Measurements from ENCODE around the gene RHBDL1.

The RHBDL1 gene

DNA sequence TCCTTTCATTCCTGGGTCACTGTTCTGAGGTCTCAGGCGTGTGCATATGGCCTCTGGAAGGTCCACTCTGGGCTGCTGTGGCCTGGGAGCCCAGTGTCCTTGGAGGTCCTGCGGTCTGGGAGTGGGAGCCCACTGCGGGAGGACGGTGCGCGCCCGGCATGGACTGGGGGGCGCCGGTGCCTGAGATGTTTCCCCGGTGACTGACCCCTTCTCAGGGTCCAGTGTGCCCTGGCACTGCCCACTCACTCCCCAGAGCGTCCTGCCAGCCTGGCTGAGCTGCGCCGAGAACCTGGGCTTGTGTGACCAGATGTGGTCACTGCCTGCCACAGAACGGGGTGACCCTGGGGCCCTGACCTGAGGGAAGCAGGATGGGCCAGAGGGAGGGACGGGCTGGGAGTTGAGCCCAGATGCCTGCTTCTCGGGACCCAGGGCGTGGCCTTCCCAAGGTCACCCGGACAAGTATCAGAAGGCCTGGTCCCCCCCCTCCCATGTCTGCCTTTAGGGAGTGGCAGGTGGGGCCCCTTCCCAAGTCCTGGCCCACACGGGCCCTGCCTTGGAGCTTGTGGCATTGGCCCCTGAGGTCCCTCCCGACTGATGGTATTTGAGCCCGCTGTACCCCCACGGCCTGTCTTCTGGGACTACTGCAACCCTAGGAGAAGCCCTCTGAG lies 1.1 kb upstream of the RHBDL1 start:
- Histone ChIP-seq H2AFZ (ENCODE audit: low read length) (no peak overlapping the region), H3K9me3 (ENCODE audit: insufficient read depth, low read depth, low read length) (no peaks in the 10 kb centered on the region), H3K9ac (ENCODE audit: low read depth, low read length, poor library complexity, severe bottlenecking) (no peak overlapping the region), H3K4me1 (ENCODE audit: insufficient read depth, low read length, poor library complexity, severe bottlenecking) (peaks cover 2% of the 10 kb centered on the region), H3K36me3 (ENCODE audit: insufficient read depth, low read length) (no peaks in the 10 kb centered on the region), H3K79me2 (ENCODE audit: insufficient read depth, low read length) (peaks cover 3% of the 10 kb centered on the region; the same call in 1 of the 2 replicates), H3K27me3 (ENCODE audit: insufficient read depth, low read length, poor library complexity, severe bottlenecking) (no peaks in the 10 kb centered on the region), H4K20me1 (ENCODE audit: insufficient read depth, low read length, poor library complexity, severe bottlenecking) (no peaks in the 10 kb centered on the region), H3K9me2 (replicated peaks; ENCODE audit: low read depth, low read length) (no peaks in the 10 kb centered on the region), H3F3A (ENCODE audit: low read depth) (no peaks in the 10 kb centered on the region), H3K4me3 (ENCODE audit: low read length, poor library complexity, severe bottlenecking) (no peak overlapping the region), H3K4me2 (ENCODE audit: low read depth, low read length, poor library complexity, severe bottlenecking) (no peak overlapping the region)
- no peak for TF ChIP-seq EZH2phosphoT487 (IDR thresholded peaks at IDR 0.05; ENCODE audit: borderline replicate concordance)
- TF ChIP-seq, protein P1, sequence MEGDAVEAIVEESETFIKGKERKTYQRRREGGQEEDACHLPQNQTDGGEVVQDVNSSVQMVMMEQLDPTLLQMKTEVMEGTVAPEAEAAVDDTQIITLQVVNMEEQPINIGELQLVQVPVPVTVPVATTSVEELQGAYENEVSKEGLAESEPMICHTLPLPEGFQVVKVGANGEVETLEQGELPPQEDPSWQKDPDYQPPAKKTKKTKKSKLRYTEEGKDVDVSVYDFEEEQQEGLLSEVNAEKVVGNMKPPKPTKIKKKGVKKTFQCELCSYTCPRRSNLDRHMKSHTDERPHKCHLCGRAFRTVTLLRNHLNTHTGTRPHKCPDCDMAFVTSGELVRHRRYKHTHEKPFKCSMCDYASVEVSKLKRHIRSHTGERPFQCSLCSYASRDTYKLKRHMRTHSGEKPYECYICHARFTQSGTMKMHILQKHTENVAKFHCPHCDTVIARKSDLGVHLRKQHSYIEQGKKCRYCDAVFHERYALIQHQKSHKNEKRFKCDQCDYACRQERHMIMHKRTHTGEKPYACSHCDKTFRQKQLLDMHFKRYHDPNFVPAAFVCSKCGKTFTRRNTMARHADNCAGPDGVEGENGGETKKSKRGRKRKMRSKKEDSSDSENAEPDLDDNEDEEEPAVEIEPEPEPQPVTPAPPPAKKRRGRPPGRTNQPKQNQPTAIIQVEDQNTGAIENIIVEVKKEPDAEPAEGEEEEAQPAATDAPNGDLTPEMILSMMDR (conservative IDR thresholded peaks at IDR 0.05; ENCODE audit: low read length) = no peak

DNA sequence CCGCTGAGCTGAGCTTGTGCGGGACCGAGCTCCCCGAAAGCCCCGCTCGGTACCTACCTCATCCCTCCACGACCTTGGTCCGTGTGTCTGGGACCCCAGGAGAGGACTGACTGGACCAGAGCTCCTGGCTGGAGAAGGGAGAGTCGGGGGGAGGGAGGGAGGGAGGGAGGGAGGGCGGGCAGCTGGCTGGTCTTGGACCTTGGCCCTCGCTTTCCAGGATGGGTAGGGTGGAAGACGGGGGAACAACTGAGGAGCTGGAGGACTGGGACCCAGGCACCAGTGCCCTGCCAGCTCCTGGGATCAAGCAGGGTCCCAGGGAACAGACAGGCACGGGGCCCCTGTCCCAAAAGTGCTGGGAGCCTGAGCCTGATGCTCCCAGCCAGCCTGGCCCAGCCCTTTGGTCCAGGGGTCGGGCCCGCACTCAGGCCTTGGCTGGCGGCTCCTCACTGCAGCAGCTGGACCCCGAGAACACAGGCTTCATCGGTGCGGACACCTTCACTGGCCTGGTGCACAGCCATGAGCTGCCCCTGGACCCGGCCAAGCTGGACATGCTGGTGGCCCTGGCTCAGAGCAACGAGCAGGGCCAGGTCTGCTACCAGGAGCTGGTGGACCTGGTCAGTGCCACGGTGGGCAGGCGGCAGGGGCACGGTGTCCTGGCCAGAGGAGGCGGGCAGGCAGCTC lies 553 bp downstream of the RHBDL1 start:
- Histone ChIP-seq H2AFZ (ENCODE audit: low read length) (no peak overlapping the region), H3K4me1 (ENCODE audit: insufficient read depth, low read length, poor library complexity, severe bottlenecking) (peaks cover 4% of the 10 kb centered on the region), H3K4me3 (ENCODE audit: low read length, poor library complexity, severe bottlenecking) (no peak overlapping the region), H3K9ac (ENCODE audit: low read depth, low read length, poor library complexity, severe bottlenecking) (no peak overlapping the region), H3K4me2 (ENCODE audit: low read depth, low read length, poor library complexity, severe bottlenecking) (no peak overlapping the region), H3K9me2 (replicated peaks; ENCODE audit: low read depth, low read length) (no peaks in the 10 kb centered on the region), H3K9me3 (ENCODE audit: insufficient read depth, low read depth, low read length) (no peaks in the 10 kb centered on the region), H3K36me3 (ENCODE audit: insufficient read depth, low read length) (no peaks in the 10 kb centered on the region), H3K27me3 (ENCODE audit: insufficient read depth, low read length, poor library complexity, severe bottlenecking) (no peaks in the 10 kb centered on the region), H3F3A (ENCODE audit: low read depth) (no peaks in the 10 kb centered on the region), H4K20me1 (ENCODE audit: insufficient read depth, low read length, poor library complexity, severe bottlenecking) (no peaks in the 10 kb centered on the region), H3K79me2 (ENCODE audit: insufficient read depth, low read length) (peaks cover 4% of the 10 kb centered on the region; the same call in 1 of the 2 replicates)
- TF ChIP-seq, protein P1 (conservative IDR thresholded peaks at IDR 0.05; ENCODE audit: low read length) = no peak
- no peak for TF ChIP-seq EZH2phosphoT487 (IDR thresholded peaks at IDR 0.05; ENCODE audit: borderline replicate concordance)

DNA sequence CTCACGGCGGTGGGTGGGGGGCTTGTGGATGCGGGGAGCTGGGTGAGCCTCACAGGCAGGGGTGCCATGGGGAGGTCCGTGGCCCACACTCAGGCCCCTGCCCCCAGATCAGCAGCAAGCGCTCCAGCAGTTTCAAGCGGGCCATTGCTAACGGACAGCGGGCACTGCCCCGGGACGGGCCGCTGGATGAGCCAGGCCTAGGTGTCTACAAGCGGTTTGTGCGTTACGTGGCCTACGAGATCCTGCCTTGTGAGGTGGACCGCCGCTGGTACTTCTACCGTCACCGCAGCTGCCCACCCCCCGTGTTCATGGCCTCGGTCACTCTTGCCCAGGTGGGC lies 1.1 kb downstream of the RHBDL1 start:
- Histone ChIP-seq H3K27me3 (ENCODE audit: insufficient read depth, low read length, poor library complexity, severe bottlenecking) (no peaks in the 10 kb centered on the region), H3K9me2 (replicated peaks; ENCODE audit: low read depth, low read length) (no peaks in the 10 kb centered on the region), H3K36me3 (ENCODE audit: insufficient read depth, low read length) (no peaks in the 10 kb centered on the region), H3F3A (ENCODE audit: low read depth) (no peaks in the 10 kb centered on the region), H3K9ac (ENCODE audit: low read depth, low read length, poor library complexity, severe bottlenecking) (no peak overlapping the region), H3K9me3 (ENCODE audit: insufficient read depth, low read depth, low read length) (no peaks in the 10 kb centered on the region), H2AFZ (ENCODE audit: low read length) (no peak overlapping the region), H4K20me1 (ENCODE audit: insufficient read depth, low read length, poor library complexity, severe bottlenecking) (peaks cover 2% of the 10 kb centered on the region), H3K4me2 (ENCODE audit: low read depth, low read length, poor library complexity, severe bottlenecking) (no peak overlapping the region), H3K79me2 (ENCODE audit: insufficient read depth, low read length) (peaks cover 9% of the 10 kb centered on the region; the same call in 1 of the 2 replicates), H3K4me1 (ENCODE audit: insufficient read depth, low read length, poor library complexity, severe bottlenecking) (peaks cover 4% of the 10 kb centered on the region), H3K4me3 (ENCODE audit: low read length, poor library complexity, severe bottlenecking) (no peak overlapping the region)
- TF ChIP-seq, protein P1 (conservative IDR thresholded peaks at IDR 0.05; ENCODE audit: low read length) = no peak
- no peak for TF ChIP-seq EZH2phosphoT487 (IDR thresholded peaks at IDR 0.05; ENCODE audit: borderline replicate concordance)
